Endothelial cell of umbilical vein (primary cell): ENCODE measurements around the gene ITPRID2. TPM values are rescaled to one million over a fixed set of nuclear protein-coding genes. Genes with fewer than 3 reads are reported as not detected.

ENCODE experiments used
- BruUV-seq: library from RNA; stranded (reverse); fragments of 400-500 nt; replicated peaks from 2 replicates; lab custom pipeline; 2021; lab: Mats Ljungman, UMichigan
- CTCF ChIA-PET: fragments of 300-600, 350-600 bp; sonication (Branson Sonifier 250); formaldehyde crosslinking; loops from one replicate; lab custom pipeline; 2021; ENCODE audit warnings: antibody characterized with exemption, inconsistent platforms; lab: Charles Lee
- POLR2A ChIA-PET: fragments of 300-600, 350-600 bp; sonication (Branson Sonifier 250); formaldehyde crosslinking; loops from one replicate; lab custom pipeline; 2021; ENCODE audit warnings: antibody characterized with exemption, inconsistent platforms; lab: Charles Lee
- DNase-seq: peaks from one replicate; pipeline ENCODE4 v3.0.0-alpha.2; 2011; ENCODE audit warnings: low read depth, low spot score
- FAIRE-seq: peaks from 2 replicates; lab custom pipeline; 2011; peaks lifted over from hg19 to GRCh38; lab: Jason Lieb, UNC
- H2AFZ ChIP-seq: 2 replicates; pipeline ENCODE4 v1.6.0; 2012; ENCODE audit warnings: low read depth, low read length, control low read depth, inconsistent platforms
- H3K27ac ChIP-seq: 2 replicates; pipeline ENCODE4 v1.5.1; 2011; ENCODE audit warnings: low read depth, mild to moderate bottlenecking, control low read depth, low read length, moderate library complexity; ENCODE audit not compliant: insufficient read depth
- H3K27me3 ChIP-seq, 2 experiments: 2 replicates each; pipeline versions ENCODE4 v1.6.0 to v1.6.1; 2011; ENCODE audit warnings: low read length in 2 of 2, mixed read lengths in 1 of 2; ENCODE audit not compliant: control insufficient read depth in 2 of 2, insufficient read depth in 2 of 2
- H3K36me3 ChIP-seq, 2 experiments: 2 replicates in 1 of 2; 3 replicates in 1 of 2; pipeline ENCODE4 v1.5.1; 2011; ENCODE audit warnings: low read length in 2 of 2, mild to moderate bottlenecking in 1 of 2, moderate library complexity in 1 of 2; ENCODE audit not compliant: control insufficient read depth in 2 of 2, insufficient read depth in 2 of 2; ENCODE audit errors: extremely low read depth in 1 of 2
- H3K4me1 ChIP-seq: 3 replicates; pipeline ENCODE4 v1.5.1; 2011; ENCODE audit warnings: mild to moderate bottlenecking, low read length; ENCODE audit not compliant: control insufficient read depth, insufficient read depth; ENCODE audit errors: extremely low read depth
- H3K4me2 ChIP-seq: 2 replicates; pipeline ENCODE4 v1.6.1; 2011; ENCODE audit warnings: low read length, control low read depth, mixed read lengths; ENCODE audit not compliant: insufficient read depth
- H3K4me3 ChIP-seq, 3 experiments: fragments of 200-600 bp in 1 of 3; sonication (generic), shearing (Covaris generic) in 1 of 3; replicated peaks in 1 of 3; 2 replicates each; pipeline ENCODE4 v1.5.1; 2011 to 2016; ENCODE audit warnings: control low read depth in 3 of 3, low read length in 3 of 3, mild to moderate bottlenecking in 2 of 3, inconsistent platforms in 1 of 3, low read depth in 1 of 3, moderate library complexity in 1 of 3; ENCODE audit not compliant: insufficient read depth in 1 of 3
- H3K79me2 ChIP-seq: 2 replicates; pipeline ENCODE4 v1.6.0; 2012; ENCODE audit warnings: low read length, inconsistent platforms; ENCODE audit not compliant: control insufficient read depth, insufficient read depth
- H3K9ac ChIP-seq: replicated peaks from 2 replicates; pipeline ENCODE3; 2011; ENCODE audit warnings: low read length, control low read depth; ENCODE audit not compliant: insufficient read depth; ENCODE audit errors: extremely low read depth
- H3K9me1 ChIP-seq: replicated peaks from 3 replicates; pipeline ENCODE4 v1.6.0; 2011; ENCODE audit warnings: mild to moderate bottlenecking, low read length; ENCODE audit not compliant: control insufficient read depth, insufficient read depth; ENCODE audit errors: extremely low read depth
- H3K9me3 ChIP-seq: replicated peaks from 2 replicates; pipeline ENCODE4 v1.5.1; 2012; ENCODE audit warnings: low read length, inconsistent platforms; ENCODE audit not compliant: control insufficient read depth, insufficient read depth
- H4K20me1 ChIP-seq: replicated peaks from 2 replicates; pipeline ENCODE3; 2011; ENCODE audit warnings: mild to moderate bottlenecking, low read length; ENCODE audit not compliant: control insufficient read depth, insufficient read depth; ENCODE audit errors: extremely low read depth
- EZH2 ChIP-seq: IDR thresholded peaks from 2 replicates; pipeline ENCODE4 v1.6.1; 2012; ENCODE audit warnings: borderline replicate concordance, low read depth, mild to moderate bottlenecking, moderate library complexity, low read length, inconsistent platforms; ENCODE audit not compliant: severe bottlenecking
- FOS ChIP-seq: IDR thresholded peaks from 2 replicates; pipeline ENCODE4 v1.6.1; 2011; ENCODE audit warnings: mild to moderate bottlenecking, low read length, moderate library complexity, borderline replicate concordance; ENCODE audit not compliant: insufficient read depth
- GATA2 ChIP-seq: IDR thresholded peaks from 2 replicates; pipeline ENCODE4 v1.7.0; 2011; ENCODE audit warnings: low read depth, mild to moderate bottlenecking, moderate library complexity, mixed read lengths, low read length; ENCODE audit not compliant: insufficient read length, insufficient read depth
- JUN ChIP-seq: IDR thresholded peaks from 2 replicates; pipeline ENCODE4 v1.6.1; 2011; ENCODE audit warnings: borderline replicate concordance, low read depth; ENCODE audit not compliant: insufficient read length, insufficient read depth
- MYC ChIP-seq: IDR thresholded peaks from one replicate; pipeline ENCODE4 v1.6.1; 2011; ENCODE audit warnings: mild to moderate bottlenecking, low read depth, low read length
- POLR2A ChIP-seq: IDR thresholded peaks from 2 replicates; pipeline ENCODE4 v1.6.1; 2012; ENCODE audit warnings: low read depth, mild to moderate bottlenecking, control low read depth, low read length
- POLR2AphosphoS5 ChIP-seq: IDR thresholded peaks from 2 replicates; pipeline ENCODE4 v1.6.1; 2012; ENCODE audit warnings: low read depth, mild to moderate bottlenecking, control low read depth, low read length, moderate library complexity; ENCODE audit not compliant: insufficient read depth
- dilution Hi-C: fragments of 300-500 bp; cut with MboI; formaldehyde crosslinking; loops from one replicate; pipeline ENCODE4 v1.15.0; 2019; ENCODE audit warnings: low sequenced_read_pairs; ENCODE audit not compliant: extremely low pct_ligation_motif_present
- intact Hi-C: fragments of 100-400 bp; cut with micrococcal nuclease; formaldehyde crosslinking; loops from one replicate; pipeline ENCODE4 v1.10.0; 2022
- polyA plus RNA-seq, 4 experiments: library from polyadenylated mRNA; depleted of rRNA in 3 of 4; stranded (reverse) in 3 of 4; unstranded in 1 of 4; fragments of >200 nt; gene quantifications; 2 replicates each; pipeline versions ENCODE4 v1.2.1 to v1.2.3, GENCODE V29; 2011 to 2012; ENCODE audit warnings: missing spikeins in 1 of 4
- total RNA-seq: library from RNA; stranded (reverse); gene quantifications from 2 replicates; pipeline ENCODE4 v1.2.3, GENCODE V29; 2021
- TF ChIP-seq, protein P1 (sequence below): IDR thresholded peaks from 2 replicates; pipeline ENCODE4 v1.6.1; 2011; ENCODE audit not compliant: insufficient read depth, insufficient read length
- TF ChIP-seq, protein P2 (sequence below), 2 donors: IDR thresholded peaks; 1 replicate in 1 of 2; 2 replicates in 1 of 2; pipeline ENCODE4 v1.5.1; 2011; ENCODE audit warnings: low read length in 2 of 2, mild to moderate bottlenecking in 2 of 2, moderate library complexity in 2 of 2, control low read depth in 1 of 2, inconsistent platforms in 1 of 2, low read depth in 1 of 2; ENCODE audit not compliant: insufficient read depth in 1 of 2; ENCODE audit errors: extremely low read depth in 1 of 2

Gene ITPRID2
- total and polyA plus RNA-seq, 2 donors (not counting 3 experiments of a cell fraction or from before 2014, with no cell fraction given) = 37.6 to 272 TPM

DNA sequence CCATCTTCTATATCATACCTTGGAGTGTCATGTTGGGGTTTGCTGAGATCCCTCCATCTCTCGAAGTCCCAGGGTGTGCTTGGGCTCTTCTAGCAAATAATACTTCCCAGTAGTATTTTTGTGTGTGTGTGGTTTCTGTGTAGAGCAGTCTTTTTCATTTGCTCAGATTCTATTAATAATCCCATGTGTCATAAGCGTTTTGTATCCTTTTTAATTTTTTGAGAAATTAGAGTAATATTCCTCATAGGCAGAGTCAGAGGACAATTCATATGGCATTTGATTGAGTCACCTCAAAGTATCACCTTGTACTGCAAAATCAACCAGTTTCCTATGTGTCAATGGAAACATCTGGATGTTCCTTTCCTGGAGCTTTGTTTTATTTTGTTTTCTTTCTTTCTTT, 56.7 kb downstream of the ITPRID2 start:
- Histone ChIP-seq H3K4me3 (no peak overlapping the region), H3K9ac (no peak overlapping the region), H3K27ac (no peak overlapping the region), H3K36me3 (no peaks in the 10 kb centered on the region), H3K4me2 (no peak overlapping the region), H4K20me1 (no peaks in the 10 kb centered on the region), H3K9me1 (no peaks in the 10 kb centered on the region), H3K27me3 (no peaks in the 10 kb centered on the region), H3K9me3 (no peaks in the 10 kb centered on the region), H3K79me2 (no peaks in the 10 kb centered on the region), H2AFZ (no peak overlapping the region), H3K4me1 (no peaks in the 10 kb centered on the region)
- FAIRE-seq (no peak), DNase-seq (no peak)
- ChIA-PET CTCF (interaction anchor here (1.0 to 1.1 kb wide), 3 partner anchors 11 to 719 kb away, joined by 3 to 4 read pairs (median 3); no protein-coding TSS in a partner anchor), POLR2A (no interaction called here)
- BruUV-seq = no TSS peak
- dilution Hi-C loops (no loop called here), intact Hi-C loops (no loop called here)
- TF ChIP-seq, protein P1, sequence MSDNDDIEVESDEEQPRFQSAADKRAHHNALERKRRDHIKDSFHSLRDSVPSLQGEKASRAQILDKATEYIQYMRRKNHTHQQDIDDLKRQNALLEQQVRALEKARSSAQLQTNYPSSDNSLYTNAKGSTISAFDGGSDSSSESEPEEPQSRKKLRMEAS = no peak
- TF ChIP-seq POLR2A = no peak
- no peak for TF ChIP-seq POLR2AphosphoS5
- no peak for TF ChIP-seq FOS
- TF ChIP-seq JUN = no peak
- TF ChIP-seq GATA2 = no peak
- TF ChIP-seq, protein P2, sequence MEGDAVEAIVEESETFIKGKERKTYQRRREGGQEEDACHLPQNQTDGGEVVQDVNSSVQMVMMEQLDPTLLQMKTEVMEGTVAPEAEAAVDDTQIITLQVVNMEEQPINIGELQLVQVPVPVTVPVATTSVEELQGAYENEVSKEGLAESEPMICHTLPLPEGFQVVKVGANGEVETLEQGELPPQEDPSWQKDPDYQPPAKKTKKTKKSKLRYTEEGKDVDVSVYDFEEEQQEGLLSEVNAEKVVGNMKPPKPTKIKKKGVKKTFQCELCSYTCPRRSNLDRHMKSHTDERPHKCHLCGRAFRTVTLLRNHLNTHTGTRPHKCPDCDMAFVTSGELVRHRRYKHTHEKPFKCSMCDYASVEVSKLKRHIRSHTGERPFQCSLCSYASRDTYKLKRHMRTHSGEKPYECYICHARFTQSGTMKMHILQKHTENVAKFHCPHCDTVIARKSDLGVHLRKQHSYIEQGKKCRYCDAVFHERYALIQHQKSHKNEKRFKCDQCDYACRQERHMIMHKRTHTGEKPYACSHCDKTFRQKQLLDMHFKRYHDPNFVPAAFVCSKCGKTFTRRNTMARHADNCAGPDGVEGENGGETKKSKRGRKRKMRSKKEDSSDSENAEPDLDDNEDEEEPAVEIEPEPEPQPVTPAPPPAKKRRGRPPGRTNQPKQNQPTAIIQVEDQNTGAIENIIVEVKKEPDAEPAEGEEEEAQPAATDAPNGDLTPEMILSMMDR (IDR thresholded peaks at IDR 0.05; ENCODE audit: extremely low read depth in 1 of 2, insufficient read depth in 1 of 2, low read depth in 1 of 2, low read length in 2 of 2) = no peak
- no peak for TF ChIP-seq MYC
- no peak for TF ChIP-seq EZH2
